ENCODE results near the gene MARVELD1.

GRCh38 chr10:97721871-97722780 lies 8.6 kb downstream of the MARVELD1 start:
- TF ChIP-seq CTCF (IDR thresholded peaks at IDR 0.05) (no peak), POLR2A (IDR thresholded peaks at IDR 0.05) (no peak), POLR2AphosphoS5 (IDR thresholded peaks at IDR 0.05) (no peak), EP300 (IDR thresholded peaks at IDR 0.05) (no peak)
